HepG2 (cell line): ENCODE results near the gene BICDL2. TPM values are rescaled to one million over a fixed set of nuclear protein-coding genes. Genes with fewer than 3 reads are reported as not detected.

Source experiments
- ATF4 ChIP-seq, 2 experiments: fragments of 450-650 bp in 1 of 2; sonication (generic) in 1 of 2; formaldehyde crosslinking; IDR thresholded peaks; 2 replicates each; pipeline versions ENCODE4 v1.5.0 to v1.8.0; 2020 to 2022; ENCODE audit warnings: mild to moderate bottlenecking in 1 of 2, missing genetic modification reagents in 1 of 2
- BHLHE40 ChIP-seq: IDR thresholded peaks from 2 replicates; pipeline ENCODE4 v1.6.1; 2011; ENCODE audit warnings: low read length, improper control_type of control experiment
- EHMT2 ChIP-seq: fragments of 200-600 bp; sonication (generic); IDR thresholded peaks from 2 replicates; pipeline ENCODE4 v1.7.0; 2017; ENCODE audit warnings: antibody characterized with exemption, low read depth, low read length, borderline replicate concordance
- GFI1 ChIP-seq: sonication (generic); formaldehyde crosslinking; IDR thresholded peaks from 2 replicates; pipeline ENCODE4 v1.5.0; 2020; ENCODE audit warnings: missing genetic modification reagents, mild to moderate bottlenecking, borderline replicate concordance
- KLF11 ChIP-seq: IDR thresholded peaks from 2 replicates; pipeline ENCODE4 v1.6.1; 2016; ENCODE audit warnings: missing compliant biosample characterization
- MAZ ChIP-seq, 2 experiments: sonication (generic) in 1 of 2; formaldehyde crosslinking in 1 of 2; IDR thresholded peaks; 2 replicates each; pipeline versions ENCODE4 v1.5.0 to v1.6.1; 2012 to 2020; ENCODE audit warnings: low read depth in 2 of 2, mild to moderate bottlenecking in 2 of 2, borderline replicate concordance in 1 of 2, improper control_type of control experiment in 1 of 2, low read length in 1 of 2, missing genetic modification reagents in 1 of 2, moderate library complexity in 1 of 2
- MBD4 ChIP-seq: IDR thresholded peaks from 2 replicates; pipeline ENCODE4 v1.6.1; 2012; ENCODE audit warnings: low read length, inconsistent platforms, borderline replicate concordance
- RARA ChIP-seq: IDR thresholded peaks from 2 replicates; pipeline ENCODE4 v1.6.1; 2016; ENCODE audit warnings: missing genetic modification reagents, missing compliant biosample characterization
- RBAK ChIP-seq: sonication (generic); formaldehyde crosslinking; IDR thresholded peaks from 2 replicates; pipeline ENCODE4 v1.5.1; 2020; ENCODE audit warnings: mild to moderate bottlenecking, missing genetic modification reagents
- SOX5 ChIP-seq: IDR thresholded peaks from 2 replicates; pipeline ENCODE4 v1.6.1; 2016; ENCODE audit warnings: borderline replicate concordance
- TERF1 ChIP-seq: sonication (generic); formaldehyde crosslinking; IDR thresholded peaks from 2 replicates; pipeline ENCODE4 v1.8.0; 2022; ENCODE audit warnings: mild to moderate bottlenecking, missing genetic modification reagents, moderate library complexity
- YEATS2 ChIP-seq: sonication (generic); formaldehyde crosslinking; IDR thresholded peaks from 2 replicates; pipeline ENCODE4 v1.4.0; 2020; ENCODE audit warnings: missing genetic modification reagents, borderline replicate concordance
- ZMYM2 ChIP-seq: sonication (generic); formaldehyde crosslinking; IDR thresholded peaks from 2 replicates; pipeline ENCODE4 v1.8.0; 2022; ENCODE audit warnings: mild to moderate bottlenecking, missing genetic modification reagents
- ZNF318 ChIP-seq: sonication (generic); formaldehyde crosslinking; IDR thresholded peaks from 2 replicates; pipeline ENCODE4 v1.4.0; 2020; ENCODE audit warnings: mild to moderate bottlenecking, missing genetic modification reagents
- ZNF574 ChIP-seq: sonication (generic); formaldehyde crosslinking; IDR thresholded peaks from 2 replicates; pipeline ENCODE4 v1.4.0; 2020; ENCODE audit warnings: missing genetic modification reagents
- ZNF776 ChIP-seq: sonication (generic); formaldehyde crosslinking; IDR thresholded peaks from 2 replicates; pipeline ENCODE4 v1.4.0; 2020; ENCODE audit warnings: mild to moderate bottlenecking, missing genetic modification reagents
- ZNF879 ChIP-seq: sonication (generic); formaldehyde crosslinking; IDR thresholded peaks from 2 replicates; pipeline ENCODE4 v1.8.1; 2023; ENCODE audit warnings: missing genetic modification reagents
- polyA plus RNA-seq, 8 experiments: library from polyadenylated mRNA; depleted of rRNA in 3 of 8; stranded (reverse) in 7 of 8; unstranded in 1 of 8; fragments of >200 nt; fragmentation: Illumina TruSeq in 4 of 8; extraction: Trizol in 4 of 8; gene quantifications; 2 replicates each; pipeline versions ENCODE4 v1.2.1 to v1.2.3, GENCODE V29; 2011 to 2016; ENCODE audit warnings: low read depth in 4 of 8, missing spikeins in 1 of 8, mixed read lengths in 1 of 8; ENCODE audit not compliant: insufficient read depth in 1 of 8
- total RNA-seq, 5 experiments: library from RNA; depleted of rRNA; stranded (reverse); fragments of >200 nt; fragmentation: Illumina TruSeq; extraction: Trizol; gene quantifications; 2 replicates each; pipeline ENCODE4 v1.2.3, GENCODE V29; 2016; ENCODE audit warnings: low read depth in 1 of 5

BICDL2 gene
- total and polyA plus RNA-seq, 2 of the 13 experiments (the other 11 are each of a cell fraction or from before 2014, with no cell fraction given), result 0.12 TPM; not detected in 1

GRCh38 chr16:3038256-3038655 lies 1.5 kb upstream of the BICDL2 start (continued):
- TF ChIP-seq ZNF879 (CRISPR knock-in tag), result no peak
- 0 out of 2 replicates have a peak, but pooled peaks have one; percentile 31 for TF ChIP-seq YEATS2 (CRISPR knock-in tag)
- no peak for TF ChIP-seq ZNF318 (CRISPR knock-in tag)
- no peak for TF ChIP-seq MAZ (IDR thresholded peaks at IDR 0.05; ENCODE audit: borderline replicate concordance, low read depth, low read length)
- 0 out of 2 replicates have a peak, but pooled peaks have one; percentile 38 for TF ChIP-seq MAZ (CRISPR knock-in tag; IDR thresholded peaks at IDR 0.05; ENCODE audit: low read depth)
- no peak for TF ChIP-seq GFI1 (CRISPR knock-in tag)
- no peak for TF ChIP-seq EHMT2
- TF ChIP-seq TERF1 (CRISPR knock-in tag), result no peak
- TF ChIP-seq ZNF776 (CRISPR knock-in tag), result no peak
- no peak for TF ChIP-seq RARA (CRISPR knock-in tag)
- TF ChIP-seq RBAK (CRISPR knock-in tag), result no peak
- no peak for TF ChIP-seq ZMYM2 (CRISPR knock-in tag)
- TF ChIP-seq ZNF574 (CRISPR knock-in tag), result no peak
- TF ChIP-seq ATF4 (CRISPR knock-in tag; IDR thresholded peaks at IDR 0.05), result peak in 1 of 2 experiments; percentile 96; a peak in 2 of 4 replicates
- TF ChIP-seq KLF11 (CRISPR knock-in tag), result no peak
- peak; percentile 9; the same call in 1 of the 2 replicates for TF ChIP-seq BHLHE40
- TF ChIP-seq MBD4, result no peak
- TF ChIP-seq SOX5 (CRISPR knock-in tag), result peak; percentile 81; the same call in 1 of the 2 replicates
